ENCODE results near the gene CDKN2AIP.
"Not testable (repeated sequence)": the region's sequence is repeated elsewhere in the genome, so short reads cannot be mapped to it uniquely, and the experiment has no call there.

The CDKN2AIP gene

GRCh38 chr4:183413234-183414200, 30.9 kb upstream of the CDKN2AIP start:
- DNase-seq (ENCODE audit: low read depth in 3 of 3): no peak

DNA sequence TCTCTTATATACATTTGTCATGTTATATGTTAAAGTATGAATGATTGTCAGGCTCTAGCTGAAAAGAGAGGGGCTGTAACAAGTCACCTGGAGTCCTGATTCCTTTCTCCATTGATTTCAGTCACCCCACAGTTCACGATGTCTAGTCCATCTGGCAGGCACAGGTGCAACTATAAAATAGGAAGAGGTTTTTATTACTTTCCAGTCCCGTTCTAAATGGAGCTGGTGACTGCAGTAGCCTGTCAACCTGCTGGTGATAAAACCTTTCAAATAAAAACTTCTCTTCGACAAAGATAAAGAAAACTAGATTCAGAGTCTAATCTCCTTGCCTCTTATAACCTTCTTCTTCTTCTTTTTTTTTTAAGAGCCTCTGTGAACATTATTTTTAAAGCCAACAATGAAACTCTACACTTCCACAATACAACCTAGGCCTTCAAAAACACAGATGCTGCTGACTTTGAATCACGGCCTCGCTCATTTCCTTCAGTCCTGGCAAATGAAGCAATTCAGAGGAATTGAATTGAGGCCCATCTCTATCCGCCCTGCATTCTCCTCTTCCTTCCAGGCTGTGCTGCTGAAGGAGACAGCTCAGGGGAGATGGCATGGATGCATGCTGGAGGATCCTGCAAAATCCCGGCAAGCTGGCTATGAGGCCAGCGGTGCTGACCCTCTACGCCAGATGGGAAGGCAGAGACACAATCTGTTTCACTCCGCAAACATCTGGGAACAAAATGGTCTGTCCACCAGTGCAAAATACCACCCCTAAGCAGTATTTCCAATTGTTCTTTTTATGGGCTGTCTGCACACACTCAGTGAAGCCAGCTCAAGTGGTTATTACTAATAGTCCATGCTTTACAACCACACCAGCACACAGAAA, 27.3 kb upstream of the CDKN2AIP start:
- no peak for DNase-seq (ENCODE audit: low read depth in 3 of 3)

DNA sequence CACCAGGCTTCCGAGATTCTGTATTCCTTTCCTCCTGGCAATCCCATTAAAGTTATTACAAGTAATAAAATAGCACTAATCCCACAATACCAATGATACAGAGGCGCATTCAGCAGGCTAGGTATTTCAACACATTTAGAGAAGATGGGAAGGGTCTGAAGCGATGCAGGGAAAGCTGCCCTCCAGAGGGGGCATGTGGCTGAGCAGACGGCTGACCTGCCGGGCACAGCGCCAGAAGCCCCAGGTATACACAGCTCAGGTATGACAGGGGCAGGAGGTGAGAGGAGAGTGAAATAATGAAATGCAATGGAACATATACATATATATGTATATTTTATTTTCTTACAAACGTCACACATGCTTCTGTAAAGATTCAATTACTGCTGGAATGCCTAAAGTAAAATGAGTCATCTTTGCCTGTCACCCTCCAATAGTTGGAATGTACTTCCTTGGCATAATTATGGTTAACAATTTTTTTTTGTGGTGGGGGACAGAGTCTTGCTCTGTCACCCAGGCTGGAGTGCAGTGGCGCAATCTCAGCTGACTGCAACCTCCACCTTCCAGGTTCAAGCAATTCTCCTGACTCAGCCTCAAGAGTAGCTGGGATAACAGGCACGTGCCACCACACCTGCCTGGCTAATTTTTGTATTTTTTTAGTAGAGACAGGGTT, 21.3 kb upstream of the CDKN2AIP start:
- DNase-seq (ENCODE audit: low read depth in 3 of 3): no peak

DNA sequence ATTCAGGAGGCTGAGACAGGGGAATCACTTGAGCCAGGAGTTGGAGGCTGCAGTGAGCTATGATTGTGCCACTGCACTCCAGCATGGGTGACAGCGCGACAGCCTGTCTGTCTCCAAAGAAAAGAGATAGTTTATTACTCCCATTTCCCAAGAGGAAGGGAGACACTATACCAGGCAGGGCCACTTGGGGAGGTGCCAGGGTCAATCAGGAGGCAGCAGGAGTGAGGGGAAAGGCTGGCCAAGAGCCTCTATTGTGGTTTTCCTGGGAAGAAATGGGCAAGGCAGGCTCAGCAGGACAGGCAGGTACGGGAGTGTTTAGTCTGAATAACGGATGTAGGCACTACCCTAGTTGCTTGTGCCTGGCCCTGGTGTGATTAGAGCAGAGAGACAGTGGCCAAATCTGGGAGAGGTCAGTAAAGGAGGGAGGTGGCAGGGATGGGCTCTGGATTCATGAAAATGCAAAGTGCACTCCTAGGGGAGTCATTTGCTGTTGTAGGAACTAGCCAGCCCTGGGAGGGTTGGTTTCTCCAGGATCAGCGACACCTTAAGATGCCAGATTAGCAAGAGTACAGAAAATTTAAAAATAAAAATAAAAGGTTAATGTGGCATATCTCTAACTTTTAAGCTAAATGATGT, 20.2 kb upstream of the CDKN2AIP start:
- no peak for DNase-seq (ENCODE audit: low read depth in 3 of 3)

DNA sequence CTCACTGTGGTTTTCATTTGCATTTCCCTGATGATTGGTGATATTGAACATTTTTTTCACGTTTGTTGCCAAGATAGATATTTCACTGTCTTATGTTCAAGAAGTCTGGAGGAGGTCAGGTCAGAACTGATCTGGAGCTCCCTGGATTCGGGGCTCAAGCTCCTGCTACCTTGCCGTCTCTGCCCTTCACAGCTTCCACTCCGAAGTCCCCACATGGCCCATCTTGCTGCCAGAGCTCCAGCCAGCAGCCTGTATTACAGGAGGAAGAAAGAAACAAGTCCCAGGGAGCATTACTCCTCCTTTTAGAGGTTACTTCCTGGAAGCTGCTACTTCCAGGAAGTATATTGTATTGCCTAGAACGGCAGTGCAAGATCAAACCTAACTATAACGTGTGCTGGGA, 17.9 kb upstream of the CDKN2AIP start:
- DNase-seq (ENCODE audit: low read depth in 3 of 3): no peak

DNA sequence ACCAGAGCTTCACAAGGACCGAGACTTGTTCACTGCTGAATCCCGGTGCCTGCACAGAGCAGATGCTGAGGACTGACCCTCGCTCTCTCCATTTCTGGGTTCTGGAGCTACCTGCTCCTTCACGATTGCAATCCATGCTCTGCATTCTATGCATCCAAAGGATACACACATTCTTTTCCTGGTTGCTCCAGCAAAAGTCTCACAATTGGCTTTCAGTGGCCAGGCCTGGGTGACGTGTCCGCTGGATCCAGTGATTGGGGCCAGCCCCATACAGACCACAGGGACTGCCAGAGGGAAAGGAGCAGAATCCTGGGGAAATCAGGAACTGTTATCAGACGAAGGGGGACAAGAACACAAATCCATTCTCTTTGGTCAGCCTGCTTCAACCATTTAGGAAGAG, 14.9 kb upstream of the CDKN2AIP start:
- DNase-seq (ENCODE audit: low read depth in 3 of 3): no peak

DNA sequence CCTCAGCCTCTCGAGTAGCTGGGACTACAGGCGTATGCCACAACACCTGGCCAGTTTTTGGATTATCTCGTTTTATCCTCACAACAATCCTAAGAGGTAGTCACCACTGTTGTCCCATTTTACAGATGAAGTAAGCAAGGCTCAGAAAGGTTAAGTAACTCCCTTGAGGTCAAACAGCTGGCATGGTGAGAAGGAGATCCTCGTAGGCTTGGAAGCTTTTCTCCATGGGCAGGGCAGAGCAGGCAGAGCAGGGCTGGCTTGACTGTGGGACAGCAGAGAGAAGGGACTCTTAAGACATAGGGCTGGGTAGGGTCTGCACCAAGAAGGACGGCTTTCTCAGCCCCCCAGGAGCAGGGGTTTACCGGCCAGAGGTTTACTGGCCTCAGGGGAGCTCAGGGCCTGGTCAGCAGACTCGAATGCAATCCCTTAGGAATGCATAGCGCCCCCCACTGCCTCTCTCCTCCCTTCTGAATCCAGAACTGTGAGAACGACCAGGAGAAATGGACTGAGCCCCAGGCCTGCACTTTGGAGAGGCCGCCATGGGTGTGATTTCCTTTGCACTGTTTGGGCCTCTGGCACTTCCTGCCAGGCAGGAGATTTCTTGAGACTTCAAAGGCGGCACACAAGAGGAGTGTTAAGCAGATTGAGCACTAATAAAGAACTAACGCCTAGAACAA, 14.0 kb upstream of the CDKN2AIP start:
- no peak for DNase-seq (ENCODE audit: low read depth in 3 of 3)

- no peak for DNase-seq (ENCODE audit: low read depth in 3 of 3)
These were observed 13.5 kb upstream of the CDKN2AIP start for GRCh38 chr4:183430994-183431347.

DNA sequence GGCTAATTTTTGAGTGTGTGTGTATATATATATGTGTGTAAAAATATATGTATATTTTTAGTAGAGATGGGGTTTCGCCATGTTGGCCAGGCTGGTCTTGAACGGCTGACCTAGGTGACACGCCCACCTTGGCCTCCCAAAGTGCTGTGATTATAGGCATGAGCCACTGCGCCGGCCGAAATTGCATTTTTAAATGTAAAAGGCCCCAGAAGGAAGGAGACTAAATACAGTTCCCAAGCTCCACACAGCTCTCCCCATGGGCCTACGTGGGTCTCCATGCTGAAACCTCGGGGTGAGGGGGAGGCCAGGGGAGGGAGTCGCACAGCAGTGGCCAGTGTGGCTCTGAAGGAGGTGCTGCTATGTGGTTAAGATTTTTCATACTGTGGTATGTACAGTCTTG, 12.8 kb upstream of the CDKN2AIP start:
- no peak for DNase-seq (ENCODE audit: low read depth in 3 of 3)

- DNase-seq (ENCODE audit: low read depth in 3 of 3): not testable (repeated sequence)
These were observed 11.3 kb upstream of the CDKN2AIP start for GRCh38 chr4:183433183-183433582.

DNA sequence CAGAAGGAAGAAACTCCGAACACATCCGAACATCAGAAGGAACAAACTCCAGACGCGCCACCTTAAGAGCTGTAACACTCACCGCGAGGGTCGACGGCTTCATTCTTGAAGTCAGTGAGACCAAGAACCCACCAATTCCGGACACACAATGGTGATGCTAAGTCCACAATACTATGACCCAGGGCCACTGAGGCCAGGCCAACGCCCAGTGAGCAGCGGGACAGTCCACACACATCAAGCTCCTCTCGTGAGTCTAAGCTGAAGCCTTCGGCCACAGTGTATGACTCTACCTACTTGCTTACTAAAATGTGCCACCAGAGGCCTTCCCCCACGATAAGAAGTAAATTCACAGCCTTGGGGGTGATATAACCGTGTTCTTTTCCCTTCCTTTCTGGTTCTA, 10.2 kb upstream of the CDKN2AIP start:
- DNase-seq (ENCODE audit: low read depth in 3 of 3): no peak

DNA sequence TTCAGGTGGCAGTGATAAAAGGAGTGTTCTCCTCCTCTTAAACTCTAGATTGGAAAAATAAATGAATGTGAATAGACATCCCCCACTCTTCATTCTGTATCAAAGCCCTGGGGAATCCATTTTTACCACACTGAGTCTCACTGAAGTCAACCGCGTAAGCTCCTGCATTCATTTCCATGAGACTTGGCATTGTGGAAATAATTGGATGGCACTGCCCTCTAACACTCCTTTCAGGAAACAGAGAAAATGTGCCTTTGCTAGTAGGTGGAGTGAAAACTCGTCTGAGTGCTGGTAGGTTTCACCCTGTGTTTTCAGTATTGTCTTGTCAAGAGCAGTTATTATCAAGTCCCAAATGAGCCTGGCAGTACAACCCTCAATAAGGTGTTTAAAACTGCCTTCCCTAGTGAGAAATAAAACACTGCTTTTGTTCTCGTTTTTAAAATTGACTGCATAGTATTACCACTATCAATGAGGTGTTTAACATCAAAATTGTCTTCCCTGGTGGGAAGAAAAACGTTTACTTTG, 9.7 kb upstream of the CDKN2AIP start:
- DNase-seq (ENCODE audit: low read depth in 3 of 3): no peak

- DNase-seq (ENCODE audit: low read depth in 3 of 3): no peak
These were observed 8.6 kb upstream of the CDKN2AIP start for GRCh38 chr4:183435803-183436202.

DNA sequence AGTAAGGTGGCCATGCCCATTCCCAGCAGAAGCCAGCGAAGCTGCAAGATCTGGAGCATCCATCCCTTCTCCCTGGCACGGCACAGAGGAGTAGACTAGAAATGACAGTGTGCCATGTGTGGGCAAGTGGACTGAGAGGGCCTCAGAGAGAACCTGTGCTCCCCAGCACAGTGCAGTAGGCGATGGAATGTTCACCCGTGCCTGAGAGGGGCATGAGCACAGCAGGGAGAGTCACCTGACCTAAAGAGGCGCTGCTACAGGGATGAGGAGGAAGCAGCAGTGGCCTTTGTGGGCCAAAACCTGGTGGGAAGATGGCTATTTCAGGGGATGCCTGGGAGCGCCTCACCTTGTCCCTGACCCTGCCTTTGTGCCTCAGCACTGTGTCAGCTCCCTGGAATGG, 8.0 kb upstream of the CDKN2AIP start:
- DNase-seq (ENCODE audit: low read depth in 3 of 3): no peak

- DNase-seq (ENCODE audit: low read depth in 3 of 3): no peak
These were observed 7.0 kb upstream of the CDKN2AIP start for GRCh38 chr4:183437452-183437851.

- DNase-seq (ENCODE audit: low read depth in 3 of 3): no peak
These were observed 5.8 kb upstream of the CDKN2AIP start for GRCh38 chr4:183438458-183439113.

GRCh38 chr4:183441276-183441675, 3.2 kb upstream of the CDKN2AIP start:
- no peak for DNase-seq (ENCODE audit: low read depth in 3 of 3)

DNA sequence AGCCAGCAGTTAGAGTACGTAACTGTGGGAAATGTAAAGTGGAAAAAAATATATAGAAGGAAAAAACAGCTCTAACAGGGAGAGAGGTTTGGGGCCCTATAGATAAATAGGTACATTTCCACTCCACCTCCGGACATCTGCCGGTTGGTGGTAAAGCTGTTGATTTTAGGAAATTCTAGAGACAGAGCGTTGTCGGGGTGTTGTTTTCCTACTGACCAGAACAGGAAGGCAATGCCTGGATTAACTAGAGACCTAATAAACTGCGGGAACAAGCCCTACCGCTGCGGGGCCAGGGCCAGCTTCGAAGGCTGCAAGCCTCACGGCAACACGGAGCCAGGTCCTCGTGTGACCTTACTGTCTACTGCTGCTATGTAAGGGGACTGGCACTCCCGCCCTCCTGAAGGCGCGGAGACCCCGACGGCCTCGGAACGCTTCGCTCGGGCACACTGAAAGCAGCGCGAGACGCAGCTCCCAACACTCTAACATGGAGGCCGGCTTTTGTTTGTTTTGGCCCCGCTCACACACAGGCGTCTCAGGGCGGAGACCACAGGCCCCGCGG, 702 bp upstream of the CDKN2AIP start:
- peak in 2 of 3 experiments; percentile 7 to 34 for DNase-seq (ENCODE audit: low read depth in 3 of 3)

DNA sequence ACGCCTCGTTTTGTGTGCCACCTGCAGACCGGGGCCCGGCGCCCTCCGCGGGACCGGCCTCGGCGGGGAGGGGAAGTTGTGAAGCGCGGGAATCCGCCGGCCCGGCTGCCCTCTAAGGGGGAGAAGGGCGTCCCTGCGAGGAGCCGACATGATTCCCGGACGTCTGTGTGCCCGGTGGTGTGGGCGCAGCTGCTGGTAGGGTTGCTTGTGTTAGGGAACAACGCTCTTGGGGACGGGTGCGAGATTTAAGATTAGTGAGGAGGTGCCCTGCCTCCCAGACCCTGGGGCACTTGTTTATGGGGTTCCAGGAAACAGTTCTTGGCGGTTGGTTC, 627 bp downstream of the CDKN2AIP start:
- peak in 2 of 3 experiments; percentile 10 to 35 for DNase-seq (ENCODE audit: low read depth in 3 of 3)

DNA sequence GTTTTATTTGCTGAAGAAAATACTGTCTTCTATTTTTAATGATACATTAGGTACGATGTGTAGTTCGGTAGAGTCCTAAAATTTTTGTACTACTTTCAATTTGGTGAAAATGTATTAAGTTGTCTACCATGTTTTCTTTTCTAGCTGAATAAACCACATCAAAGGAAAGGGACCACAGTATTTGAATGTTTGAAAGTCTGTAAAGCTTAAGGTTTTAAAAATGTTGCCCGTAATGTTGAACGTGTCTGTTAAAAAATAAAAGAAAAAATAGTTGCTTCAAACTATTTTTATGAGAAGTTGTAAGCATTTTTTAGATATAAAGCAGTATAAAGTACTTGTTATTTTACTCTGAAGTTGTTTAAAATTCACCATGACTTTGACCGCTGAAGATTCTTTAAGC, 3.2 kb downstream of the CDKN2AIP start:
- DNase-seq (ENCODE audit: low read depth in 3 of 3): no peak
